Esophagus muscularis mucosa (tissue), 4 donors: ENCODE measurements around the gene ADAM22. TPM values are rescaled to one million over a fixed set of nuclear protein-coding genes. Genes with fewer than 3 reads are reported as not detected.

Experiments used
- DNase-seq: peaks from one replicate; pipeline ENCODE4 v3.0.0-alpha.2; 2017; ENCODE audit errors: extremely low spot score
- H3K27ac ChIP-seq, 4 donors: fragments of 200-600 bp; sonication (generic); replicated peaks in 1 of 4; 1 replicate in 3 of 4; 2 replicates in 1 of 4; pipeline ENCODE4 v1.5.1; 2016 to 2019; ENCODE audit warnings: mild to moderate bottlenecking in 1 of 4
- H3K27me3 ChIP-seq, 4 donors: fragments of 200-600 bp; sonication (generic); one replicate each; pipeline versions ENCODE4 v1.5.1 to v1.6.0; 2016 to 2019
- H3K36me3 ChIP-seq, 4 donors: fragments of 200-600 bp; sonication (generic); one replicate each; pipeline ENCODE4 v1.5.1; 2016 to 2019
- H3K4me1 ChIP-seq, 4 donors: fragments of 200-600 bp; sonication (generic); one replicate each; pipeline ENCODE4 v1.5.1; 2016 to 2019
- H3K4me3 ChIP-seq, 4 donors: fragments of 200-600 bp; sonication (generic); 1 replicate in 2 of 4; 2 replicates in 2 of 4; pipeline ENCODE4 v1.5.1; 2016 to 2019; ENCODE audit warnings: mild to moderate bottlenecking in 4 of 4, moderate library complexity in 1 of 4
- H3K9me3 ChIP-seq, 4 donors: fragments of 200-600 bp; sonication (generic); 1 replicate in 3 of 4; 2 replicates in 1 of 4; pipeline ENCODE4 v1.5.1; 2016 to 2019
- EP300 ChIP-seq: sonication (generic); formaldehyde crosslinking; IDR thresholded peaks from one replicate; pipeline ENCODE4 v1.6.1; 2017; ENCODE audit warnings: antibody characterized with exemption
- POLR2A ChIP-seq: fragments of 450-650 bp; IDR thresholded peaks from one replicate; pipeline ENCODE4 v1.6.1; 2017; ENCODE audit warnings: antibody characterized with exemption, moderate library complexity, mild to moderate bottlenecking, low read depth
- POLR2AphosphoS5 ChIP-seq, 2 donors: sonication (generic); formaldehyde crosslinking; IDR thresholded peaks; one replicate each; pipeline ENCODE4 v1.6.1; 2017; ENCODE audit warnings: antibody characterized with exemption in 2 of 2
- WGBS: methylation state at CpG from one replicate; pipeline ENCODE4 v1.1.5; 2018; 5-methylcytosine and 5-hydroxymethylcytosine counted together
- intact Hi-C: fragments of 100-400 bp; cut with DNase I; formaldehyde crosslinking; loops from one replicate; pipeline ENCODE4 v1.15.1; 2023
- total RNA-seq, 4 donors: library from RNA; depleted of rRNA; stranded (reverse); fragments of >200 nt; gene quantifications; one replicate each; pipeline versions ENCODE4 v1.1.0 to v1.2.1, GENCODE V29; 2016
- TF ChIP-seq, protein P1 (sequence below), 3 experiments: fragments of 200-600 bp in 2 of 3; fragments of 450-650 bp in 1 of 3; sonication (generic) in 2 of 3; IDR thresholded peaks; one replicate each; pipeline ENCODE4 v1.5.1; 2017 to 2019; ENCODE audit warnings: antibody characterized with exemption in 3 of 3, mild to moderate bottlenecking in 2 of 3, moderate library complexity in 1 of 3

The ADAM22 gene
- total RNA-seq, 4 donors from 2014 or later = 1.0 to 3.3 (median 1.9) TPM

DNA sequence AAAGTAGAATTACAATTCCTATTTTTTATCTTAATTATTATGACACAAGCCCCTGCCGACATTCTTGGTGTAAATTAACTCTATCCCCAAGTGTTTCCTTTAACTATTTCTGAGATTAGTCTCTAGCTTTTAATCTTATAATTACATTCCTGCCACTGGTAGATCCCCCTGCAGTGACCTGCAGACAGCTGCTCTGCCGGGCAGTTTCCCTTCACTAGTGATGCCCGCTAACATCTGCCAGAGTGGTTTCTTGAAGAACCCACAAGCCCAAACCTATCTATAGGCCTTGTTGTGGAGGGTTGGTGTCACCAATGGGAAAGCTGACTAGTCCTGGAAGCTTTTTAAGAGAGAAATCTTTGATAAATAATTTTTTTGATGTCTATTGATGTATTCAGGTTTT is 50.0 kb downstream of the ADAM22 start:
- Histone ChIP-seq H3K36me3 (no peaks in the 10 kb centered on the region), H3K27me3 (no peaks in the 10 kb centered on the region), H3K9me3 (no peaks in the 10 kb centered on the region), H3K27ac (no peak overlapping the region), H3K4me1 (no peaks in the 10 kb centered on the region), H3K4me3 (no peak overlapping the region)
- no peak for DNase-seq
- TF ChIP-seq POLR2AphosphoS5 (IDR thresholded peaks at IDR 0.05) (no peak), EP300 (no peak), POLR2A (no peak)
- TF ChIP-seq, protein P1, sequence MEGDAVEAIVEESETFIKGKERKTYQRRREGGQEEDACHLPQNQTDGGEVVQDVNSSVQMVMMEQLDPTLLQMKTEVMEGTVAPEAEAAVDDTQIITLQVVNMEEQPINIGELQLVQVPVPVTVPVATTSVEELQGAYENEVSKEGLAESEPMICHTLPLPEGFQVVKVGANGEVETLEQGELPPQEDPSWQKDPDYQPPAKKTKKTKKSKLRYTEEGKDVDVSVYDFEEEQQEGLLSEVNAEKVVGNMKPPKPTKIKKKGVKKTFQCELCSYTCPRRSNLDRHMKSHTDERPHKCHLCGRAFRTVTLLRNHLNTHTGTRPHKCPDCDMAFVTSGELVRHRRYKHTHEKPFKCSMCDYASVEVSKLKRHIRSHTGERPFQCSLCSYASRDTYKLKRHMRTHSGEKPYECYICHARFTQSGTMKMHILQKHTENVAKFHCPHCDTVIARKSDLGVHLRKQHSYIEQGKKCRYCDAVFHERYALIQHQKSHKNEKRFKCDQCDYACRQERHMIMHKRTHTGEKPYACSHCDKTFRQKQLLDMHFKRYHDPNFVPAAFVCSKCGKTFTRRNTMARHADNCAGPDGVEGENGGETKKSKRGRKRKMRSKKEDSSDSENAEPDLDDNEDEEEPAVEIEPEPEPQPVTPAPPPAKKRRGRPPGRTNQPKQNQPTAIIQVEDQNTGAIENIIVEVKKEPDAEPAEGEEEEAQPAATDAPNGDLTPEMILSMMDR (IDR thresholded peaks at IDR 0.05) = no peak
- intact Hi-C loops = no loop called here
- WGBS = 92% methylated on average over 3 of the region's 3 CpGs

DNA sequence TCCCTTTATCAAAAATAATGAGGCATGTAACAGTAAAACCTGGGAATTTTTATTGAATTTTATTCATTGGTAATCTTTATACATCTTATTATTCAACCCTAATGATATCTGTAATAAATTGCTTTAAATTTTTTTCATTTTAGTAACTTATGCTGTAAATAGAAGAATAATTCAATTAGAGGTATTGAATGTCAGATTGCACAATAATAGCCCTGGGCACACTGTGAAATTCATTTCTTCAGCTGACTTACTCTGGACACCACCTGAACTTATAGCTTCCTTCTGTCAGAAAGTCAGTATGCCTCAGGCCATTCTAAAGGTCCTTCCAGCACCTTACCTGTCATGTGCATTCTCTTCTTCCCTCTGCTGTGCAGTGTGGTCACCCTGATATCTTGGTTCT is 59.2 kb downstream of the ADAM22 start:
- Histone ChIP-seq H3K36me3 (no peaks in the 10 kb centered on the region), H3K27ac (no peak overlapping the region), H3K27me3 (no peaks in the 10 kb centered on the region), H3K9me3 (no peaks in the 10 kb centered on the region), H3K4me1 (no peaks in the 10 kb centered on the region), H3K4me3 (no peak overlapping the region)
- TF ChIP-seq POLR2AphosphoS5 (IDR thresholded peaks at IDR 0.05) (no peak), EP300 (no peak), POLR2A (no peak)
- TF ChIP-seq, protein P1 (IDR thresholded peaks at IDR 0.05) = no peak
- DNase-seq = no peak
- intact Hi-C loops = no loop called here

DNA sequence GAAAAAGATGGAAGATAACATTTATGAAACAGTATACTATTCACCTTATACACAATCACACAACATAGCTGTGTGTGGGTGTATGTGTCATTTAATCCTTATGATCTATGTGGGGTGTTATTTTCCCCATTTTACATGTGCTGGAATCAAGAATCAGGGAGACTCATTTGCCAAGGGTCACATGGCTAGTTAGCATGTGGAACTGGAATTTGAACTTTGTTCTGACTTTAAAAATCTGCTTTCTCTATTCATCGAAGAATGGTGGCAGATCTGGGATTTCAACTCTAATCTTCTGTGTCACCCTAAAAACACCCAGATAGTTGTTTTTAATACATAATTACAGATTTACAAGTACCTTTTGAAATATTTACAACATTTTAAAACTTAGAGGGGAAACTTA is 65.2 kb downstream of the ADAM22 start:
- Histone ChIP-seq H3K27me3 (no peaks in the 10 kb centered on the region), H3K4me1 (no peaks in the 10 kb centered on the region), H3K4me3 (no peak overlapping the region), H3K9me3 (no peaks in the 10 kb centered on the region), H3K27ac (no peak overlapping the region), H3K36me3 (no peaks in the 10 kb centered on the region)
- TF ChIP-seq POLR2A (no peak), POLR2AphosphoS5 (IDR thresholded peaks at IDR 0.05) (no peak), EP300 (no peak)
- TF ChIP-seq, protein P1 (IDR thresholded peaks at IDR 0.05) = no peak
- 100% methylated on average over 1 of the region's 1 CpG for WGBS
- intact Hi-C loops = no loop called here
- DNase-seq = no peak

DNA sequence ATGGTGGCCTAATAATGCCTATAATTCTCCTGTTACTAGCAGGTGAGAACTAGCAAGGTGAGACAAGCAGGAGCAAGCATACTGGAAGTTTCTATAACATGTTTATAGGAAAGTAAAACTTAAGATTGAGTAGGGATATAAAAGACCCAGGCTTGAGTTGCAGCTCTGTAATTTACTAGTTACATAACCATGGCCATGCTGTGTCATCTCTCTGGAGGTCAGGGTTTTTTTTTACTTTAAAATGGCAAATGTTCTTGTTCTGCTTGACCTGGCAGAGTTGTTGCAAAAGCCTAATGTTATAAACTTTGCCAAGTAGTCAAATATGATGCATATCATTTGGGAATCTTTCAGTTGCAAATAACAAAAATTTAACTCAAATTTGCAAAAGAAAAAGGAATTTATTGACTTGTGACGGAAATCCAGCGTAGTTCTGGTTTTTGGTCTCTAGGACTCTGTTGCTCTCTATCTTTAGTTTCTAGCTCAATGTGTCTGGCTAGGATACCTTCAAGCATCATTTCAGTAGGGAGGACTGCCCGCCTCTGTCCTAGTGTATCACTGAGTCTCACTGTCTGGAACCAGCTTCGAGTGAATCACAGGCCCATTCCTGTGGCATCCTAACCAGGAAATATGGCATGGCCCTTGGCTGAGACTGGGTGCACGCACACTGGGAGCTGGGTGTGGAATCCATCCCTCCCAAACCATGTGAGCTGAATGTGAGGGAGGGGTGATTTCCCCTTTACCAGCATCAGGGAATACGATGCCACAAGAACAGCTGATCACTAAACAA is 67.9 kb downstream of the ADAM22 start:
- no peaks in the 10 kb centered on the region for H3K27me3 ChIP-seq
- no peak overlapping the region for H3K27ac ChIP-seq
- no peak for DNase-seq
- 90% methylated on average over 6 of the region's 6 CpGs for WGBS
- TF ChIP-seq, protein P1 (IDR thresholded peaks at IDR 0.05) = no peak
- TF ChIP-seq POLR2AphosphoS5 (IDR thresholded peaks at IDR 0.05) = no peak
- TF ChIP-seq EP300 = no peak
- TF ChIP-seq POLR2A = no peak
- no peaks in the 10 kb centered on the region for H3K9me3 ChIP-seq
- no peak overlapping the region for H3K4me3 ChIP-seq
- no peaks in the 10 kb centered on the region for H3K36me3 ChIP-seq
- H3K4me1 ChIP-seq = no peaks in the 10 kb centered on the region
- intact Hi-C loops = no loop called here

DNA sequence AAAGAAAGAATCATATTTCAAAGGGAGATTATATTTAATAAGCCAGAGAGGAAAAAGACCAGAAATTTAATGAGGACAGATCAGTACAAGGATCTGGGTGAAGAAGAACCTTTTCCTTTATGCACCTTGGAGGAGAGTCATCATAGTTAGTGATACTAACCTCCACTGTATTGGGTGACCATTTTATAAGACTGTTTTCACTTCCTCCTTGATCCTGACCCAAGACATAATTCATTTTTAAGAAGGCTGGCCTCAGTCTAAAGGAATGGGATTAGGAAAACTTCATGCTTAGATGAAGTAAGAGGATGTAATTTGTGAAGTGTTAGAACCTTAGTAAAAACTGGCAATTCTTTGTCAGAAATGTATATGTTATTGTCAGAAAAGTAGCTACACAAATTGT is 68.6 kb downstream of the ADAM22 start:
- H3K9me3 ChIP-seq = no peaks in the 10 kb centered on the region
- intact Hi-C loops = no loop called here
- H3K27me3 ChIP-seq = no peaks in the 10 kb centered on the region
- H3K4me3 ChIP-seq = no peak overlapping the region
- TF ChIP-seq POLR2AphosphoS5 (IDR thresholded peaks at IDR 0.05) (no peak), EP300 (no peak)
- TF ChIP-seq, protein P1 (IDR thresholded peaks at IDR 0.05) = no peak
- H3K27ac ChIP-seq = no peak overlapping the region
- H3K36me3 ChIP-seq = no peaks in the 10 kb centered on the region
- no peaks in the 10 kb centered on the region for H3K4me1 ChIP-seq
- no peak for DNase-seq
